ENCODE measurements around the gene GFOD1.
A peak's percentile ranks its signal among the peaks of the same experiment; 100 is the strongest.

The GFOD1 gene

GRCh38 chr6:13372076-13372475 is 115.3 kb downstream of the GFOD1 start:
- no peak for DNase-seq

DNA sequence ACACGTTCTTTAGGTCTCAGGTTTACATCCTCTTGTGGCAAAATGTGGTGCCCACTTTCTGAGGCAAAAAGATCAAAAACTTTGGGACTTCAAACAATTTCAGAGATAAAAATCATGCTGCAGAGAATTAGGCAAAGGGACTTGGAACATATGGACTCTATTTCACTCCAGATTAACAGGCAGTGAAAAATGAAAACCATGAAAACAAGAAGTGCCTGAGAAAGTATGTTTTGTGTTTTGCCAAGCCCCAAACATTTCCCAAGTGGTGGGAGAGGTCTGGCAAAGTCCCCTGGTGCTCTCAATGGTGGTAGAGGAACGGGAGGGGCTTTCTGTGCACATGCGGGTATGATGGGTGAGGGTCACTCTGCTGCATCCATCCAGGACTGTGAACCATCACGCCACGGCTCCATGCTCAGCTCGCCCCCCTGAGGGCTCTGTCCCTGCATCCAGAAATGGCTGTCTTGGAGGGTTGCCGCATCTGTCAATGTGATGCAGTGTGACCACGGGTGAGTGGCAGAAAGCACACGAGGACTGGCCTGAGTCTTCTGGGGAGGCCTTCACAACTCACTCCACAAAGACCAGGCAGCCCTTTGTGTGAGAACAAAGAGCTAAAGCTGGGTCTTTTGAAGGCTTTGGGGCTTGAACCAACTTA is 115.9 kb downstream of the GFOD1 start:
- DNase-seq, result no peak

- no peak for DNase-seq
Observed at GRCh38 chr6:13370623-13371022, 116.8 kb downstream of the GFOD1 start.

DNA sequence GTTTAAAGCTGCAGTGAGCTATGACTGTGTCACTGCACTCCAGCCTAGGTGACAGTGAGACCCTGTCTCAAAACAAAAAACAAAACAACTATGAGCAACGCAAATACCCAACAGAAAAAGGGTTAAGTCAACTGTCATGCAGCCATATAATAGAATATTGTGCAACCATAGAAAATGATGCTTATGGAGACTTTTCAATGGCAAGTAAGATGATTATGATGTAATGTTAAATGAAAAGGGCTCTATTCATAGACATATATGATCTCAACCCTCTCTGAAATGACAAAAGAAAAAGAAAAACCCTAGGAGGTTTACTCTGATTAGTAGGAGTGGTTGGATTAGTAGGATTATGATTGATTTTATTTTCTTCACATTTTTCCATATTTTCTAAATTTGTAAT is 117.8 kb downstream of the GFOD1 start:
- no peak for DNase-seq

- DNase-seq, result peak; percentile 71
Observed at GRCh38 chr6:13368731-13369115, 118.7 kb downstream of the GFOD1 start.

GRCh38 chr6:13368079-13368730 is 119.2 kb downstream of the GFOD1 start:
- DNase-seq, result no peak

GRCh38 chr6:13367396-13367795 is 120.0 kb downstream of the GFOD1 start:
- no peak for DNase-seq

- DNase-seq, result no peak
Observed at GRCh38 chr6:13365320-13365719, 122.1 kb downstream of the GFOD1 start.

GRCh38 chr6:13364842-13365241 is 122.6 kb downstream of the GFOD1 start:
- no peak for DNase-seq

GRCh38 chr6:13362412-13362811 is 125.0 kb downstream of the GFOD1 start:
- DNase-seq, result no peak

DNA sequence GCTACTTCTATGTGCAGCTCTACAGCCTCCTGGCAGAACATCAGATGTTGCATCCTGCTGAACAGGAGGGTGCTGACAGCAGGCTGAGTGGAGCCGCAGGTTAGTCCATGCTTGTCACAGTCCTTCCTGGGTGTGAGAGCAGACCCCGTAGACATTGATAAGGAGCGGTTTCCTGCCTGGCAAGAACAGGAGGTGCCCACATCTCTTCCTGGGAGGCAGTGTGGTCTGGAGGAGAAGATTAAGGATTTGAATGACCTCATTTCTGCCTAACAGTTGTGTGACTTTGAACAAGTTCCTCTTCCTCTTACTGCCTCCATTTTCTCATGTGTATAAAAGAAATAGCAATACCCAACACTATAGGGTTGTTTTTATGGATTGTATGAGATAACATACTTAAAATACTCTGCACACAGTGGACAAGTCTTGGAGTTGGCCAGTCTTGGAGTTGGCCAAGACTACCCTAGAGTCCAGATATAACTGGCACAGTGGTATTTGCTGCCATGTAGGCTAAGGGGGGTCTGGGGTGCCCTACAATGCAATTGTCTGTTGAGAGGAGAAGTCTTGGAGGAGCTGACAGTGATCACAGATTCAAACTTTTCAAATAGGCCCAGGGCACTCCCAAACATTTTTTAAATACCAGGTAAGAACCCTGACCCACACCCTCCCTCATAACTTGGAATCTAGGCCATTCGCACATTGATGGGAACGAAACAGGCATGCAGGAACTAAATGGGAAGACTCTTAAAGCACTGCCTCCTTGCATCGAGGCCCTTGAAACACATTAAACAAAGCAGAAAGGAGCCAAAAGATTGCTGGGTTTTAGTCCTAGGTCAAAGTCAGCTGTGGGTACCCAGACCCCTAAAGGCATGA is 126.5 kb downstream of the GFOD1 start:
- DNase-seq, result no peak

GRCh38 chr6:13359287-13359686 is 128.1 kb downstream of the GFOD1 start:
- no peak for DNase-seq

DNA sequence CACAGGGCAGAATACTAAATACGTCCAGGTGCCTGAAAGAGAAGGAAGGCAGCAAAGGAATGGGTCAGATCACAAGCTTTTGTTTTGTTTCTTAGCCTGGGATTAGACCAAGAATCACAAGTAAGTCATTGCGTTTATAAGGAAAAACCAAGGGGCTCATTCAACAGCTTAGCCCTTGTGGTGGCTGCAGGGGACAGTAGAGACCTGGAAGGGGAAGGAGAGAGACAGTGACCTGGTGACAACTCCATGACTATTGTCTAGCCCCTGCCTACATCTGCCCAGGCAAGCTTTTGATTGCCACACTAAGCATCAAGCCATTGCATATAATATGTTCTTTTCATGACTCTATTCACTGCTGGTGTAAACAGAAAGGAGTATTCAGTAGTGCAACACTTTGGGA is 128.9 kb downstream of the GFOD1 start:
- no peak for DNase-seq

GRCh38 chr6:13357551-13358075 is 129.8 kb downstream of the GFOD1 start:
- DNase-seq, result peak; percentile 30

DNA sequence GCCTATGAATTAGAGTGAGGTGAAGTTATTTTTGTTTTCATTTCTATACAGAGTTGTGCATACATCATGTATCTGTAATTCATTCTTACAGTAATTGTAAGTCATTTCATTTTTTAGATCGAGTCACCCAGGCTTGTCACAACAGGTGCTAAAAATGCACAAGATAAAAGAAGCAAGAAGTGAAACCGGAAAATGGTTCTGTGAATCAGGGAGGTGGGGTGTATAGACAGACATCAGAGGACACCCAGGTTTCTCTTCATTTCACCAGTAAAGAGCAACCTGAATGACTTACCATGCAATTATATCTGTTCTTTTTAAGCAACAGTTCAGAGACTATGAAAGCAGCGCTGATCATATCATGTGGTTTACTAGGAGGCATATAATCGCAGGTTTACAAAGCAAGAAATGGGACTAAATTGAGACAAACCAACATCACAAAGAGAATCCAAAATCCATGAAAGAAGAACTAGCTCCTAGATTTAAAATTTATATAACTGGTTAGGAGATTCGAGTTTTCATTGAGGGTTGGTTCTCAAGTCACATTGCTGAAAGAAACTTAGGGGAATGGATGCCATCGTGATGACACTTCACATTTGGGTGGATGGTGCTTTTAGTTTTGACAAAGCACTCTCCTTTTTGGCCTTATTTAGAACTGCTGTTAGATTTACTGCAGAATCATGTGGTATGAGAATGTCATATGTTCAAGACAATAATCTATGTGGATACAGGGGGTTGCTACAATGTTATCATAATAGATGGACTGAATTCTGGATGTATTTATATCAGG is 131.2 kb downstream of the GFOD1 start:
- DNase-seq, result peak; percentile 53

DNA sequence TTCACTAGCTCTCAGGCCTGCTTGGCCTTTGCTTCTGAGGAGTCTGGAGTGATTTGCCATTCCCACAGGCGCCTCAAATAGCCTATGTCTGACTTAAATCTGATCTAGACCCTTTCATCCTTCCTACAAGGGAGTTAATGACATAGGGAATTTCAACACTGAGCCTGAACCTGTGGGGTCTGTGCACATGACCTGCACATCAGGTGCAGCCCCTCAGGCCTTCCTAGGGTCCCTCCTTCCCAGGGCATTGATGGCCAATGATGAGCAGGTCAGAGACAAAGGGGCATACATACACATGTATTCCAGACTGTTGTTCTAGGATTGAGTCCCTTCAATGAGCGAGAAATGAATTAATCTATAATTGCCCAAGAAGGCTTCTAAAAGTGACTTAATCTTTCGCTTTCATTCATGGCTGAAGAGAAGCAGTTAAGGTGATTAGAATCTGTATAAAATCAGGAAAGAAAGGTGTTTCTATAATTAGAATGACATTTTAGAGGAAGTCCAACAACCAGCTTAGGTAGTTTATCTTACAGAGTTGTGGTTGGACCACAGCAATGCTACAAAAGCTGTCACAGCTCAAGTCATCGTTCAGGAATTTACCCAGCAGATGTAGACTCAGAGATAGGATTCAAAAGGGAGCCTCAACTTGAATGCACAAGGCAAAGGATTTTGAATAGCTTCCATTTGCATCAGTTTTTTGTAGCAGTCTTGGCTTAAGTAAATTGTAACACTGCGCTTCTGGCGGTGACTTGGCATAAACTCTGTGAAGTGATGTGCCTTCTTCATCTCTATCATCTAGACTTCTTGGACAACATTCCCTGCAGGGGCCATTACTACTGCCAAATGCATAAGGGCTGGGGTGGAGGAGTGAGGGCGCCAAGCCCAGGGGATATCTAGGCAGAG is 132.1 kb downstream of the GFOD1 start:
- peak; percentile 98 for DNase-seq

GRCh38 chr6:13354331-13355042 is 132.9 kb downstream of the GFOD1 start:
- peak; percentile 88 for DNase-seq

DNA sequence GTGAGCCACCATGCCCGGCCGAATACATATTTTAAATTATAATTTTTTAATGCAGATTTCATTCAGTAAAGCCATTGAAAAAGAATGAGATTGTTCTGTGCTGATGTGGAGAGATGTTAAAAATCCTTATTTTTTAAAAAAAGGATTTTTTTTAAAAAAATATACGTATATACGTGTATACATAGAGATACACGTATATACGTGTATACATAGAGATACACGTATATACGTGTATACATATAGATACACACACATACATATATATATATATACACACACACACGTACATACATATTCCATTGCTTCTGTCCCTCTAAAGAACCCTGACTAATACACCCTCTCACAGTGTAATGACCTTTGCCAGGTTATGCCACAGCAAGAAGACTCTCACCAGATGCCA is 135.2 kb downstream of the GFOD1 start:
- no peak for DNase-seq

DNA sequence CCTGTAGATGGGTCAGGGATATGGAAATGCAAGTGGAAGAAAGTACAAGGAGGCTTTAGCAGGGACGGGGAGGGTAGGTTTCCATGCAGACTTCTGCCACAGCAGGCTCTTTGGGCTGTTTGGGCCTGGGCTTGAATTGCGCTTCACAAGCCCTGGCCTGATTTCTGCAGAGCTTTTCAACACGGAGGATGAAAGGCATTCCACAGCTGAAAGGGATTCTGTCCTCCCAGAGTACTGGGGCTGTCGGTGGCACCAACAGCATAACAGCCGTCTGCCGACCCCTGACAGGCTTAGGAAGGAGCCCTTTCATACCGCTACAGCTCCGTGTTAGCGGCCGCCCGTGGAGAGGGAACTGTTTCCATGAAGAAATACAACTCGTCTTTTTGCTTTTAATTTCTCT is 136.1 kb downstream of the GFOD1 start:
- no peak for DNase-seq

DNA sequence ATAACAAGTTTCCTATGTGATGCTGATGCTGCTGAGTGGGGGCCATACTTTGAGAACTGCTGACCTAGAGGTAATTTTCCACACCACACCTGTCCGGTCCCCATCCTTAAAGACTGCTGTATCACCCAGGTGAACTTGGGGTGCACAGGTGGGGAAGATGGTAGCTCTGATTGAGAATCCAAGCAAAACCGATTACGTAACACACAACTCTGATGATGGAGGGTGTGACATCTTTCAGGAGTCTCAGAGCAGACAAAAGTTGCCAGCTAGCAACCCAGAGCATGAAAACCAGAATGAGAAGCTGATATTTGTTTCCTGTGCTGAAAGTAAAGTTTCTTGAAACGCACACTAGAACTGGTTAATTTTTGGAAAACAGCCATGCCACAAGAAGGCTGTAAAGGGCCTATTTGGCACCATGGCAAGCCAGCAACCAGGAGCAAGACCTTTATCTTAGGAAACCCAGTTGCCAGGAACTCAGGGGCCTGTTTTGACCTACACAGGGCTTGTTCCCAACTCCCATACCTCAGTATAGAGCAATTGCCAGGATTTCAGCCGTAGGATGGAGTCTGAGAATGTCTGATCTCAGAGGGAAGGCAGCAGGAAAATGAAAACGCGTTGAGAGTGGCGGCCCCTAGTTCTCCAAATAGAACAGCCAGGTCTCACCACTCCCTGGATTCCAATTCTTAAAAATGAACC is 137.4 kb downstream of the GFOD1 start:
- no peak for DNase-seq

Measured in fibroblast of skin of back (primary cell).